NK-92 (cell line): ENCODE results near the gene EPB41L2.
"Not testable (repeated sequence)": the region's sequence is repeated elsewhere in the genome, so short reads cannot be mapped to it uniquely, and the experiment has no call there.

Source experiments
- DNase-seq: peaks from one replicate; lab custom pipeline; 2025; ENCODE audit not compliant: unreplicated experiment; lab: John Stamatoyannopoulos, UW

Gene EPB41L2

GRCh38 chr6:130815200-130816071, 247.6 kb downstream of the EPB41L2 start:
- DNase-seq: no peak

GRCh38 chr6:130814506-130814905, 248.5 kb downstream of the EPB41L2 start:
- no peak for DNase-seq

GRCh38 chr6:130811932-130812331, 251.1 kb downstream of the EPB41L2 start:
- DNase-seq: no peak

- no peak for DNase-seq
Observed at GRCh38 chr6:130810307-130811030, 252.6 kb downstream of the EPB41L2 start.

GRCh38 chr6:130801368-130801767, 261.7 kb downstream of the EPB41L2 start:
- not testable (repeated sequence) for DNase-seq

GRCh38 chr6:130797061-130797460, 266.0 kb downstream of the EPB41L2 start:
- DNase-seq: no peak

GRCh38 chr6:130796313-130796905, 266.6 kb downstream of the EPB41L2 start:
- no peak for DNase-seq

GRCh38 chr6:130794738-130795137, 268.3 kb downstream of the EPB41L2 start:
- DNase-seq: no peak

- no peak for DNase-seq
Observed at GRCh38 chr6:130794010-130794697, 268.9 kb downstream of the EPB41L2 start.
